ENCODE data around the gene PRPH2.

Gene PRPH2

GRCh38 chr6:42696526-42697267, 25.7 kb downstream of the PRPH2 start:
- TF ChIP-seq CTCF (conservative IDR thresholded peaks at IDR 0.05): no peak
- no peak for TF ChIP-seq ZFX (IDR thresholded peaks at IDR 0.05)
- H3K27ac ChIP-seq: no peak overlapping the region

GRCh38 chr6:42694586-42694985, 27.8 kb downstream of the PRPH2 start:
- no peak for TF ChIP-seq ZFX (IDR thresholded peaks at IDR 0.05)
- TF ChIP-seq CTCF (conservative IDR thresholded peaks at IDR 0.05): no peak
- no peak overlapping the region for H3K27ac ChIP-seq

GRCh38 chr6:42693725-42694323, 28.6 kb downstream of the PRPH2 start:
- H3K27ac ChIP-seq: no peak overlapping the region

GRCh38 chr6:42692137-42692911, 30.1 kb downstream of the PRPH2 start:
- TF ChIP-seq CTCF (conservative IDR thresholded peaks at IDR 0.05) (no peak), ZFX (IDR thresholded peaks at IDR 0.05) (no peak)
- H3K27ac ChIP-seq: no peak overlapping the region

More at GRCh38 chr6:42693725-42694323, 28.6 kb downstream of the PRPH2 start:
- TF ChIP-seq ZFX (IDR thresholded peaks at IDR 0.05) (no peak), CTCF (conservative IDR thresholded peaks at IDR 0.05) (no peak)

- TF ChIP-seq CTCF (conservative IDR thresholded peaks at IDR 0.05) (no peak), ZFX (IDR thresholded peaks at IDR 0.05) (no peak)
- H3K27ac ChIP-seq: no peak overlapping the region
Observed at GRCh38 chr6:42690872-42691271, 31.5 kb downstream of the PRPH2 start.

GRCh38 chr6:42690151-42690702, 32.2 kb downstream of the PRPH2 start:
- no peak overlapping the region for H3K27ac ChIP-seq
- TF ChIP-seq CTCF (conservative IDR thresholded peaks at IDR 0.05) (no peak), ZFX (IDR thresholded peaks at IDR 0.05) (no peak)
